Measurements from ENCODE around the gene MRPS23.
"Not testable (repeated sequence)": the region's sequence is repeated elsewhere in the genome, so short reads cannot be mapped to it uniquely, and the experiment has no call there.

The MRPS23 gene

DNA sequence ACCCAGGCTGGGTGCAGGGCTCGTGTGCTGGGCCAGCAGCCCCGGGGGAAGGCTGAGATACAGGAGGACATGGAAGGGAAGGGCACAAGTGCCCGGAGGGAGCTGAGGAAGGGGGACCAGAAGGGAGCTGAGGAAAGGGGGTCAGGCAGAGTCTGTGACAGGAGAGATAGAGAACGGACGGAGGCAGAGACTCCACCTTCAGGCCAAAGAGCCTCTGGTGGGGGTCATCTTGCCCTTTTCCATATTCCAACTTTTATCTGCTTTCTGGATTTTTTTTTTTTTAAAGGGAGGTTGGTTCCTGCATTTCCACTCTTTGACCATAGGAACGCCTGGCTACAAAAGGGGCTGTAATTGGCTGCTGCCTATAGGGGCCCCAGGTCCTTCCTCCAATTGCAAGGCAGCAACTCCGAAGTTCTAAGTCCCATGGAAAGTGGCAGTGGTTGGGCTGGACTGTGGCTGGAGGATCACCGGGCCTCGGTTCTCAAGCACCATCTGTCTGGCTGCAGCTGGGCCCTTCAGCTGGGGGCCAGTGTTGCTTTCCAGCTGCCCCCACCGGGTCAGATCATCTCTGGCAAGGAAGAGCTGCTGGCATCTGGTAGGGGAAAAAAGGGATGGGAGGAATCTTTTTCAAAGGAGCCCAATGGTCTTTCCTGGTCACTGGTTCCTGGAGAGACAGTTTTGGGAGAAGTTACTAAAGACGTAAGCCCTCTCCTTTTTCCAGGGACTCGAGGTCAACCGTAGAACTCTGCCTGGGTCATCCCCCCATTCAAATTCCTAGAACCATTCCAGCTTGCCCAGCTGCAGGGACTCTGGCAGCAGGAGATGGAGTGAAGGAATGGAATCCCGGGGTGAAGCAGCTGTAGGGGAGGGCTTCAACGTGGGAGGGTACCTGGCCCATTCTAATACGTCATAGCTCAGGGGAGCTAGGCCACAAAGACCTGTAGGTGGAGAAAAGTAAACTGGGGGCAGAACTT, 13.1 kb upstream of the MRPS23 start:
- peak; percentile 99 for DNase-seq (ENCODE audit: low spot score)

DNA sequence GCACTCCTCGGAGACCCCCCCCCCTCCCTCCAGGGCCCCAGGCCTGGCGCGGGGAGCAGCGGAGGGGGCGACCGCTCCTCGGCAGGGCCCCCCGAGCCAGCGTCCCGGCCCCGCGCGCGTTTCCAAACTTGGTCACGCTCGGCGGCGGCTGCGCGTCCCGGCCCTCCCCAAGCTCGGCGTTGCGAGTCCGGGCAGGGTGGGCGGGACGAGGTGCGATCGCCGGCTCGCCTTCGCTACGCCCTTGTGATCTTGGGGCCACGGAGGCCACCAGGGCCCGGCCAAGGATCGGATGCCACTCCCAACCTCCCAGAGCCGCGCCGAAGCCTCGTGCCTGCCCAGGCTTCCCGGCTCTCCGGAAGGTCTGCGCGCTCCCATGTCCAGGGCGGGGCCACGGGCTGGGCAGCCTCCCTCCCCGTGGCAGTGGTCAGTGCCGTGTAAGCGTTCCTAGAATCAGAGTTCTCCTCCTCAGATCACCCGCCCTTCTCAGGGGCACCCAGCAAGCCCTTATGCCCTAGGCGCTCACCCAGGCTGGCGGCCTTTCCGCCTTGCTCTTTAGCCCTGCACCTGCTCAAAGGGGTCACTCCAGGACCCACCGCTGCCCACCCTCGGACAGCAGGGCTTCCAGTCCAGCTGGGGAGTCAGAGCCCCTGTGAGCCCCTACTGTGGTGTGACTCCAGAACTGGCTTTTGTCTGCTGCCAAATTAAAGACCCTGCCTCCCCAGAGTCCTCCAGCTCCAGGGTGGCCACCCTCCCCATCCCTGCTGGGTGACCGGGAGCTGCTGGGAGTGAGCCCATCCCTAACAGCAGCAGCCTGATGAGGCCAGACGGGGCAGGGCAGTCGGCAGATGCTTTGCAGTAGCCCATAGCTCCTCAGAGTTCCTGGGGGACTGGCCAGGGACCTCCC, 12.2 kb upstream of the MRPS23 start:
- DNase-seq (ENCODE audit: low spot score): peak; percentile 70

DNA sequence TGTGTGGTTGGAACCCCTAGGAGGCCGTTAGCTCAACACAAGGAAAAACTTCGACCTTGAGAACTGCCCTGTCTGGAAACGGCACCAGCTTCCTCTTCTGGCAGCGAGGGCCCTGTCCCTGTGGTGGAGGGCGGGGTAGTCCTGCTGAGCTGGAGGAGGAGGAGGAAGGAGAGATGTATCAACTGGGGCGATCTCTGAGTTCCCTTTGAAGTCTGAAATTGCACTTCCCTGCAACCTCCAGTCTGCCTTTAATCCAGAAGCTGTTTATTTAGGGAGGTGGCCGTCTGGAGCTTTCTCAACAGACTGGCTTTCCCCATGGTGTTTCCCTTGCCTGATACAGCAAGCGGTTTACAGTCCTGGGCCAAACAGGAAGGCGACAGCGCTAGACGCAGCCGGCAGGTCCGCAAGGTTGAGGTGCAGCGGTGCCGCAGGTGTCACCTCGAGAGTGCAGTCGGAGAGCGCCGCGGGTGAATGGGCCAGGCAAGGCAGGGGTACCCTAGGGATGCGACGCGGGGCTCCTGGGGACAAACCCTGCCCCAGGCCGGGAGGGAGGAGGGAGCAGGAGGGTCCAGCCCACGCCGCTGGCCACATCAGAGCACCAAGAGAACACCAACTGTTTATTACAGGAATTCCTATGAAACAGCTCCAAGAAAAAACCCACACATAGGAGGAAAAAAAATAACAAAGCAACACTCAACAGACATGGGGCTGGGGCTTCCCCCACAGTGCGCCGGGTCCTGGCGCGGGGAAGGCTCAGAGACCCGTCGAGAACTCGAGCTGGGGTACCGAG, 11.4 kb upstream of the MRPS23 start:
- peak; percentile 67 for DNase-seq (ENCODE audit: low spot score)

DNA sequence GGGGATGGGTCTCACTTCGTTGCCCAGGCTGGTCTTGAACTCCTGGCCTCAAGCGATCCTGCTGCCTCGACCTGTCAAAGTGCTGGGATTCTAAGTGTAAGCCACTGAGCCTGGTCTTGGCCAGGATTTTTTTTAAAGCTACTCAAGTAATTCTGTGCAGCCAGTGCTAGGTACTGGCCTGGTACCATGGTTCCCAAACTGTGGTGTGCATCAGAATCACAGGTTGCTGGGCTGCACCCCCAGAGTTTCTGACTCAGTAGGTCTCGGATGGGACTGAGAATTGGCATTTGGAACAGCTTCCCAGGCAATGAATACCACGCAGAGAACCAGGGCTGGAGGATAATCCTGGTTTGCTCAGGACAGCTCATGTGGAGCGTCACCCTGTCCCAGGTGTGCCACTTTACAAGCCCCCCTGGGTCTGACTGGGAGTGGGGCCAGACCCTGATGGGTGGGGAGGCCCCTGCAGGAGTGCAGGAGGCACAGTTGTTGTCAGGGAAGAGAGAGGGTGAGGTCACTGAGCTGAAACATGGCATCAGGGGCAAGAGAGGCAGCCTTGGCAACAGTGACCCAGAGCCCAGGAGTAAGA, 10.7 kb upstream of the MRPS23 start:
- DNase-seq (ENCODE audit: low spot score): no peak

DNA sequence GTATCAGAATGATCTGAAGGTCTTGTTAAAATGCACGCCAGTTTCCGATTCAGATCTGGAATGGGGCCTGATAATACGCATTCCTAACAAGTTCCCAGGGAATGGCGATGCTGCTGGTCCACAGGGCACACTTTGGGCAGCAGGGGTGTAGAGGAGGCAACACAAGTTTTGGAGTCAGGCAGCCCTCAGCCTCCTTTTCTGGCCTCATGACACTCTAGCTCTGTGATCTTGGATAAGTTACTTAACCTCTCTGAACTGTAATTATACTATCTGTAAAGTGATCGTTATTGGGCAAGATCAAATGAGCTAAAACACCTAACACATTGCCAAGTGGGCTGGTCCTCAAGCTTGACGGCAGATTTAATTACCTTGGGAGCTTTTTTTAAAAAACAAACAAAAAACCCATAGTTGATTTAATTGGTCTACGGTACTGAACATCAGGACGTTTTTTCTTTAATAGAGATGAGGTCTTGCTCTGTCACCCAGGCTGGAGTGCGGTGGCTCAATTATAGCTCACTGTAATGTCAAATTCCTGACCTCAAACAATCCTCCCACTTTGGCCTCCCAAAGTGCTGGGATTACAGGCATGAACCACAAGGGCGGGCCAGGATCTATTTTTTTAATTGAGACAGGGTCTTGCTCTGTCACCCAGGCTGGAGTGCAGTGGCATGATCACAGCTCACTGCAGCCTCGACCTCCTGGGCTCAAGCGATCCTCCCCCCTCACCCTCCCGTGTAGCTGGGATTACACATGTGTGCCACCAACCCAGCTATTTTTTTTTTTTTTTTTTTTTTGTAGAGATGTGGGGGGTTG, 10.0 kb upstream of the MRPS23 start:
- no peak for DNase-seq (ENCODE audit: low spot score)

DNA sequence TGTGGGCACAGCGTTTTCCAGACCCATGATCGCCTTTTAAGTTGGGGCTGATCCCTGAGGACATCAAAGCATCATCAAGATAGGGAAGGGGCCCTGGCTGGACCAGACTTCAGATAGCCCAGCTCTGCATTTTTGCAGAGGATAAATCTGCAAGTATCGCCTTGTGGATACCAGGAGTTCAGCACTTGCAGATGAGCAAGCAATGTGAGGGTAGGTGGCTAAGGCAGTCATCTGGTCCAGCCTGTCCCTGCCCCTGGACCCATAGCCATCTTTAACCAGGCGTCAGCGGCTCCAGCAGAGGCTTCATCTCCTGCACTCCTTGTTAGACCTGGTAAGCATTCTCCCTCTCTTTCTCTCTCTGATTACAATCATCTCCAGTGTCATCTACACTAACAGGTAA, 9.0 kb upstream of the MRPS23 start:
- DNase-seq (ENCODE audit: low spot score): no peak

DNA sequence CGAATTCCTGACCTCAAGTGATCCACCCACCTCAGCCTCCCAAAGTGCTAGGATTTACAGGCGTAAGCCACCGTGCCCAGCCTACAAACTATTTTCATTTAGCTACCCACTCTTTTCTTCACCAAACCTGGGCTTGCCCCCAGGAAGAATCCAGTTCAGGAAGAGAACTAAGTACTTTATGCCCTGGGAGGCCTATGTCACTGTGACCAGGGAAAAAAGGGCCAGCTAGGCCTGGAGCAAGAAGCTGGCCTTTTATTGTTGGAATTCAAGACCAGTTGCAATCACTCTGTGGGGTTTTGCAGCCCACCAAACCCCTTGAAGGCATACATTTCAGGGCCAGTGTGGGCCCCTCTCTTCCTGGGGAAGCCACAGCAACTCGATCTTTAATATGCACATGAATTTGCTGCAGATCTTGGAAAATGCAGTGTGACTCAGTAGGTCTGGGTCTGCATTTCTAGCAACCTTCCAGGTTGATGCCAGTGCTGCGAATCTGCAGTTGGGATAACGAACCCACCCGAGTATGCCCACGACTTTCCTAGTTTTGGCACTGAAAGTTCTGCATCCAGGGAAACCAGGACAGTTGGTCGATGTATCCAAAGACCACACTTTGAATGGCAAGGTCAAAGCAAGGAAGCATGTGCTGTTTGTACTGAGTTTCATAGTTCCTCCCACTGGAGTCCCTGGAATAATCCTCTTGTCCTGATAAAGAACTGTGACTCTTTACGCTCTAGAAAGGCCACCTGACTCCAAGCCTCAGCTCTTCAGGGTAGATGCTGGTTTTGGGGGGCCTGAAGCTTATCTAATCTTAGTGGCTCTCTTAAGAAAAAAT, 7.2 kb upstream of the MRPS23 start:
- no peak for DNase-seq (ENCODE audit: low spot score)

DNA sequence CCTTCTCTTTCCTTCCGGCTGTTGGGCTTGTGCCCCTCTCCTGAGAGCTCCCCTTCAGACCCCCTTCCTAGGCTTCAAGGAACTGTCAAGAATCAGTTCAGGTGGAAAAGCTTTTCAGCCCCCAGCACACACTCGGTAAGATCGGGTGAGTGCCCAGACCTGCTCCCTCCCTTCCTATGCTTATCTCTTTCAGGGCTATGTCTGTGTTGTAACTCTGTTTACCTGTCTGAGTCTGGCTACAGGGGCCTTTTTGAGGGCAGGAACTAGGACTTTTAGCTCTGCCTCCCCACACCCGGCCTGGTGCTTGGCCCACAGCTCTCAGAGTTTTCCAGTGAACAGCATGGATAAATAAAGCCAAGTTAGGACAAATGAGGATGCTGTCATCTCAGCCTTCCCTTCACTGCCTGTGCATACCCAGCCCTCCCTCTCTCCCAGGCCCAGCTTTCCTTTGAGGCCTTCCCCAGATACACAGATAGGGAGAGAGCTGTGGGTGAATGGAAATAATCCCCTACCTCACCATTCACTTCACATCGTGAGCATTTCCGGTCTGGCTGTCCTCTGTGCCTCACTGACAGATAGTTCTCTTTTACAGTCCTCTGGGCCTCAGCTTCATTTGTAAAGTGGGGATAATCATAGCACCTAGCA, 5.7 kb upstream of the MRPS23 start:
- peak; percentile 51 for DNase-seq (ENCODE audit: low spot score)

DNA sequence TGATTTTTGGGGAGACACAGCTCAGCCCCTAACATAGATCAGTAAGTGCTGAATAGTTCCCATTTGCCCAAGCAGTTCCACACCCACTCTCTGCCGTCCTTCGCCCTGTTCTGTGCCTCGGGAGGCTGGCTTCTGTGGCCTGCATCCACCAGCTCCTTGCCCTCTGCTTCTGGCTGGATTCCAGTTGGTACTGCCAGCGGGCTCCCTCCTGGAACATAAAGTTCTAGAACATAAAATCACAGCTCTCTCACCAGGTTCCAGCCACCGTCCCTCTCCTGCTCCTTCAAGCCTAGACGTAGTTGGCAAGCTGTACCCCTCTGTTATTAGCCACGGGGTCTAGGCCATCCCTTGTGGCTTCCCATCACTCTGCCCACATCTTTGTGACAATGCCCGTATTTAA, 3.9 kb upstream of the MRPS23 start:
- DNase-seq (ENCODE audit: low spot score): no peak

DNA sequence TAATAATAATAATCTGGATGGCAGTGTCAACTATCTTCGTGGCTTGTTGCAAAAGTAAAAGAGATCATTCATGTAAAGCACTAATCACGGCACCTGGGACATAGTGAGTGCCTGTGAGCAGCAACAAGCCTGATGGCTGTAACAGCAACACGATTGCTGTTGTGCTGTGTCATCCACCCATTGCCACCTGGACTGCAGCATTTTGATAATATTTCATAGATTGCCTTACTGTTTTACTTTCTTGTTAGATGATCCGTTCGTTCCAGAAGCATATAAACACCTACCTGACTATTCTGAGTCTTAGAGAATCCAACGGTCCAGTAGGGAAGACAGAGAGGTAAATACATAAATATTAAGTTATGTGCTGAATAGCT, 3.1 kb upstream of the MRPS23 start:
- no peak for DNase-seq (ENCODE audit: low spot score)

DNA sequence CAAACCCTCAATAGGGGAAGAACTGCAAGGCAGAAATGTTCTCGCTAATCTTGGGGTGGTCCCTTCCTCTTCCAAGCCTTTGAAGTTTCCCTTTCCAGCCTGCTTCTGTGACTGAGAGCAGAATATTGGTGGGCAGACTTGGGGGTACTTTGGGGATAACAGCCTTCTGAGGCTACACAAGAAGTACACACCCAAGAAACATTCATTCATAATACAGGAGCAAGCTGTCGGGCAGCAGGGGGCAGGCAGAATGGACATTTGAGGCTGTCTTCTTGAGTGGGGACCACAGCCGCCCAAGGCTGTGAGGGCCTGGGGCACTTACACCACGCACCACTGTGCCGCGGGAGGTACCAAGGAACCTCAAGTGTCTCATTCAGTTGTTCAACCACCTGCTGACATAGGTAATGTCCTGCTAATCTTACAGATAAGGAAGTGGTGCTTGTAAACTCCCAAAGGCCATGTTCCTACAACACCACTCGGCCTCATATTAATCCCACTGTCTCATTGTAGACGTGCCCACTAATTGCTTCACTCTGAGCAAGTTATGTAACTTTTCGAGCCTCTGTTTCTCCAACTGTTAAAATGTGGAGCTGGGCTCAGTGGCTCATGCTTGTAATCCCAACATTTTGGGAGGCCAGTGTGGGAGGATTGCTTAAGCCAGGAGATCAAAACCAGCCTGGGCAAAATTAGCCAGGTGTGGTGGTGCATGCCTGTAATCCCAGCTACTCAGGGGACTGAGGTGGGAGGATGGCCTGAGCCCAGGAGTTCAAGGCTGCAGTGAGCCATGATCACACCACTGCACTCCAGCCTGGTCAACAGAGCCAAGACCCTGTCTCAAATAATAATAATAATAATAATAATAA, 2.5 kb upstream of the MRPS23 start:
- DNase-seq (ENCODE audit: low spot score): no peak

DNA sequence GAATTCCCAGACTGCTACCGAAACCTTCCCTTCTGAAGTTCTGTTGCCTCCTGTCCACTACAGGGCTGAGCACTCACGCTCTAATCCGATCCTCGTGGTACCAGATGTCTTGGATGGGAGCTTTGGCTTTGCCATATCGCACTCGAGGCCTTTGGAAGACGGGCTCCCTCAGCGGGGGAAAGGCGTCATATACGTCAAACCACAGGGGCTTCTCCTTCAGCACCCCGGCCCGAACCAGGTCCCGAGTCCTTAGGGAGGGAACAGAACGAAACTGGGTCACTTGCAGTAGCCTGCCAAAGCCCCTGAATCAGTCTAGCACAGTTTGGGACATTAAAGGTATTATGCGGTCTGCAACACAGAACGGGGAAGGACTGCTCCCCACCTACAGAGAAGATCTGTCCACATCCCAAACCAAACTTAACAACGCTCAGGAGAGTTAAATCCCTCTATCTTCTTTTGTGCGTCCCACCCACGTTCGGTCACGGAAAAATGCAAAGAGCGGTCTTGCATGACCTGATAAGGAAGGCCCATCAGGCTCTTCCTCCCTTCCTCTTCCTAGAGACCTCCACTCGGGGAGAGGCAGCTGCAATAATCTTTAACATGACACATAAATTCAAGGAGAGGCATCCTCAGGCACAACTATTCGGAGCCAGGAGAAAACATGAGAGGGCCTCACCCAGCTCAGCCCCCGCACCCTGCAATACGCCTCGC, 526 bp downstream of the MRPS23 start:
- DNase-seq (ENCODE audit: low spot score): no peak

DNA sequence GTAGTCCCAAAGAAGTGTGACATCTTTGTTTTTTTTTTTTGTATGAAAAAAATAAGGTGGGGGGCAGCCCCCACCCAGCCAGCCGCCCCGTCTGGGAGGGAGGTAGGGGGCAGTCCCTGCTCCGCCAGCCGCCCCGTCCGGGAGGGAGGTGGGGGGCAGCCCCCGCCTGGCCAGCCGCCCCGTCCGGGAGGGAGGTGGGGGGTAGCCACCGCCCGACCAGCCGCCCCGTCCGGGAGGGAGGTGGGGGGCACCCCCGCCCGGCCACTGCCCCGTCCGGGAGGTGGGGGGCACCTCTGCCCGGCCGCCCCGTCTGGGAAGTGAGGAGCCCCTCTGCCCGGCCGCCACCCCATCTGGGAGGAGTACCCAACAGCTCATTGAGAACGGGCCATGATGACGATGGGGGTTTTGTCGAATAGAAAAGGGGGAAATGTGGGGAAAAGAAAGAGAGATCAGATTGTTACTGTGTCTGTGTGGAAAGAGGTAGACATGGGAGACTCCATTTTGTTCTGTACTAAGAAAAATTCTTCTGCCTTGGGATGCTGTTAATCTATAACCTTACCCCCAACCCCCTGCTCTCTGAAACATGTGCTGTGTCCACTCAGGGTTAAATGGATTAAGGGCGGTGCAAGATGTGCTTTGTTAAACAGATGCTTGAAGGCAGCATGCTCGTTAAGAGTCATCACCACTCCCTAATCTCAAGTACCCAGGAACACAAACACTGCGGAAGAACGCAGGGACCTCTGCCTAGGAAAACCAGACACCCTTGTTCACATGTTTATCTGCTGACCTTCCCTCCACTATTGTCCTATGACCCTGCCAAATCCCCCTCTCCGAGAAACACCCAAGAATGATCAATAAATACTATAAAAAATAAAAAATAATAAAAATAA, 3.5 kb downstream of the MRPS23 start:
- not testable (repeated sequence) for DNase-seq (ENCODE audit: low spot score)

DNA sequence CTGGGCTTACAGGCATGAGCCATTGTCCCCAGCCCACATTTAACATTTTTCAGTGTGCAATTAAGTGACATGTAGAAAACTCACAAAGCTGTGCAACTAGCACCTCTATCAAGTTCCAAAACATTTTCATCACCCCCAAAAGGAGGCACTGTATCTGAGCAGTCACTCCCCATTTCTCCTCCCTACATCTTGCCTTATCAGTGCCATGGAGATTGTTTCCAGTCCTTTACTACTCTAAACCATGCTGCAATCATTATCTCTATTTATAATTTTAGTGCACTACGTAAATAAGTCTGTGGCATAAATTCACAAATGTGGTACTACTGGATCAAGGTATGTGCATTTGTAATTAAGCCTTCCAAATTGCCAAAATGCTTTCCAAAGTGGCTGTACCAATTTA, 7.6 kb downstream of the MRPS23 start:
- DNase-seq (ENCODE audit: low spot score): no peak

DNA sequence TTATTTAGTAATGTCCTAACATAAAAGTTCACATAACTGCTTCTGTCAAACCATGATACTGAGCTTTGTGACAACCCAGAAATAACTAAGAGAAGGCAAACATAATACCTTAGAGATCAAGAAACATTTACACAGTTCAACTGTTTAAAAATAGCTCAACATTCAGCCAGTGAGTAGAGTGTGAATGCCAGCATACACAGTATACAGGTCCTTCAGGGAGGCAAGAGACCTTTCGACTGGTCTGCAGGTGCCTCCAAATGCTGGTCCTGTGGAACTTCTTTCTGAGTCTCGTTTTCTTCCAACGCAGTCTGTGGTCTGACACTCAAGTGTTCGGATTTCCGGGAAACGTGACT, 10.3 kb downstream of the MRPS23 start:
- no peak for DNase-seq (ENCODE audit: low spot score)

DNA sequence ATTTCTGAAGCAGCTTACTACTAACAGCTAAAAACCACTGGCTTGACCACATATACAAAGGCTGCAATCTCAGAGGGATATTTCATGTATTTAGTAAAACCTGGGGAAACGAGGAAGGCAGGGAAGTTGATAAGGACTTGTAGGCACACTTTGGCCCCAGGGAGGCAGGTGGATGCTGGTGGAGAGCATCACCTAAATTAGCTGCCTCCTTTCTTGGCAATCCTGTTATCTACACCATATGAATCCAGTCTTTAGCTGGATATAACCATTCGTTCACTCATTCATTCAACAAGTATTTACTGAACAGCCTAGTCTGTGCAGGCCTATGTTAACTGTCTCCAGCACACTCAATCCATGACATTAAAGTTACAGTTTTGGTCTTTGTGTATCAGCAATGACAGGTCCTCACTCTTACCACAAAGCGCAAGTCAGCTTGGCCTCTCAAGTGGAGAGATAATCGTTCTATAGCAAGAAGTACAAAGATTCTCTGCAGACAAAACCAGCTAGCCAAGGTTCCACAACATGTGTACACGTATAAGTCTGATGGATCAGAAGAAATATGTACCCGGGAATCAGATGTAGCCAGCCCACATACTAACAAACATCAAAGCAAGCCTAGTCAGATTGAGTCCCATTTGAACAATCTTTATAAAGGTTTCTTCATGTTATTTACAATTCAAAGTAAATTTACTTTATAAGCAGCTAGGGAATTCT, 10.8 kb downstream of the MRPS23 start:
- DNase-seq (ENCODE audit: low spot score): no peak
